ENCODE measurements around the gene ZCCHC2. TPM values are rescaled to one million over a fixed set of nuclear protein-coding genes. Genes with fewer than 3 reads are reported as not detected.

Gene ZCCHC2
- 10 to 100 TPM; 12.9 to 16.8 TPM for total RNA-seq

GRCh38 chr18:62522504-62523254 lies at the start of gene ZCCHC2:
Gene ZCCHC2, plus strand, starts transcription at chr18:62523025. Its CDS starts 400 bp downstream, at chr18:62523425.
- Histone ChIP-seq H3K4me1 (peaks cover 0 to 22% of the 10 kb centered on the region in 2 donors), H3K4me3 (peak within 1 kb of the TSS; percentile 80 to 86), H3K27me3 (no peaks in the 10 kb centered on the region), H3K9me3 (no peaks in the 10 kb centered on the region), H3K27ac (peak within 1 kb of the TSS; percentile 99), H3K36me3 (no peaks in the 10 kb centered on the region)
- TF ChIP-seq, protein P1, sequence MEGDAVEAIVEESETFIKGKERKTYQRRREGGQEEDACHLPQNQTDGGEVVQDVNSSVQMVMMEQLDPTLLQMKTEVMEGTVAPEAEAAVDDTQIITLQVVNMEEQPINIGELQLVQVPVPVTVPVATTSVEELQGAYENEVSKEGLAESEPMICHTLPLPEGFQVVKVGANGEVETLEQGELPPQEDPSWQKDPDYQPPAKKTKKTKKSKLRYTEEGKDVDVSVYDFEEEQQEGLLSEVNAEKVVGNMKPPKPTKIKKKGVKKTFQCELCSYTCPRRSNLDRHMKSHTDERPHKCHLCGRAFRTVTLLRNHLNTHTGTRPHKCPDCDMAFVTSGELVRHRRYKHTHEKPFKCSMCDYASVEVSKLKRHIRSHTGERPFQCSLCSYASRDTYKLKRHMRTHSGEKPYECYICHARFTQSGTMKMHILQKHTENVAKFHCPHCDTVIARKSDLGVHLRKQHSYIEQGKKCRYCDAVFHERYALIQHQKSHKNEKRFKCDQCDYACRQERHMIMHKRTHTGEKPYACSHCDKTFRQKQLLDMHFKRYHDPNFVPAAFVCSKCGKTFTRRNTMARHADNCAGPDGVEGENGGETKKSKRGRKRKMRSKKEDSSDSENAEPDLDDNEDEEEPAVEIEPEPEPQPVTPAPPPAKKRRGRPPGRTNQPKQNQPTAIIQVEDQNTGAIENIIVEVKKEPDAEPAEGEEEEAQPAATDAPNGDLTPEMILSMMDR (IDR thresholded peaks at IDR 0.05) = no peak
- peak; percentile 98 for DNase-seq (ENCODE audit: low spot score)

DNA sequence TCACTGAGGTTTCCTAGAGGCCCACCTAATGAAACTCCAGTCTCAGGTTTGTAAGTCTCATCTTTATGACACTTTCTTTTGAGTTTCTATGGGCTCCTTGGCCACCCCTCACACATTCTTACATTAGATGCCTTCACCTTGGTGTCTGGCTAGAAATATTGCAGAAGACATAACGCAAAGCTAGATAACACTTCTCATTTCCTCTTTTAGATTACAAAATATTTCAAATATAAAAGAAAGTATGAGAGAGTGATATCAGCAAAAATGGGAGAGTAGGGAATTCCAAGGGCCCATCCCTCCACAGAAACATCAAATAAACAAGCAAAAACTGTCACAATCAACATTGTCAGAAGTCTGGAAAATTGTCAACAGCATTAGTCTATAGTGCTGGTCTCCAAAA lies 43.3 kb upstream of the ZCCHC2 start:
- no peaks in the 10 kb centered on the region for H3K4me1 ChIP-seq
- H3K9me3 ChIP-seq = peaks cover 0 to 25% of the 10 kb centered on the region in 2 donors
- H3K4me3 ChIP-seq = no peak overlapping the region
- TF ChIP-seq, protein P1 (IDR thresholded peaks at IDR 0.05) = no peak
- no peaks in the 10 kb centered on the region for H3K36me3 ChIP-seq
- no peak for DNase-seq (ENCODE audit: low spot score)
- no peaks in the 10 kb centered on the region for H3K27me3 ChIP-seq
- H3K27ac ChIP-seq = no peak overlapping the region

GRCh38 chr18:62480927-62481326 lies 41.9 kb upstream of the ZCCHC2 start:
- peaks cover 0 to 25% of the 10 kb centered on the region in 2 donors for H3K9me3 ChIP-seq
- no peak for DNase-seq (ENCODE audit: low spot score)
- TF ChIP-seq, protein P1 (IDR thresholded peaks at IDR 0.05) = no peak

DNA sequence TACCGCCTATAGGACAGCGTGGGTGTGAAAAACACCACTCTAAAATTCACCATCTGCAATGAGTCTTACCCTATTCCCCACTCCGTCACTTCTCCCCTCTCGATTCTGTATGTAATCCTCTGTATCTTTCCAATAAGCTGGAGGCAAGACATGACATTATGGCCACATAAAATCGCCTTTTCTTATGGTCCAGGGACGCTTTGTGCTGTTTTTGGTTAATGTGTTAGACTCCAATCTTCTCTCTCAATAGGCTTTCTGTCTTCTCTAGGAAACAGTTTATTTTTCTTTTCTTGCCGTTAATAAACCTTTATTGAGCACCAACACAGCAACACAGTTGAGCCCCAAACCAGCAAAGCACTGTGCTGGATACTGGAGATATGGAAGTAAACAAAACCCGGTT lies 37.9 kb upstream of the ZCCHC2 start:
- no peak for DNase-seq (ENCODE audit: low spot score)

More at GRCh38 chr18:62480927-62481326, 41.9 kb upstream of the ZCCHC2 start:
- H3K4me1 ChIP-seq = no peaks in the 10 kb centered on the region
- H3K4me3 ChIP-seq = no peak overlapping the region
- no peaks in the 10 kb centered on the region for H3K36me3 ChIP-seq
- no peaks in the 10 kb centered on the region for H3K27me3 ChIP-seq
- H3K27ac ChIP-seq = no peak overlapping the region

GRCh38 chr18:62485684-62486083 lies 37.1 kb upstream of the ZCCHC2 start:
- H3K4me3 ChIP-seq = no peak overlapping the region
- H3K9me3 ChIP-seq = peaks cover 0 to 10% of the 10 kb centered on the region in 2 donors
- no peaks in the 10 kb centered on the region for H3K4me1 ChIP-seq
- no peaks in the 10 kb centered on the region for H3K36me3 ChIP-seq
- no peak for DNase-seq (ENCODE audit: low spot score)
- H3K27me3 ChIP-seq = no peaks in the 10 kb centered on the region
- H3K27ac ChIP-seq = no peak overlapping the region
- TF ChIP-seq, protein P1 (IDR thresholded peaks at IDR 0.05) = no peak

More for the DNA sequence above, 37.9 kb upstream of the ZCCHC2 start:
- TF ChIP-seq, protein P1 (IDR thresholded peaks at IDR 0.05) = no peak
- Histone ChIP-seq H3K4me1 (no peaks in the 10 kb centered on the region), H3K27ac (no peak overlapping the region), H3K4me3 (no peak overlapping the region), H3K9me3 (peaks cover 0 to 17% of the 10 kb centered on the region in 2 donors), H3K36me3 (no peaks in the 10 kb centered on the region), H3K27me3 (no peaks in the 10 kb centered on the region)

Measured in right atrium auricular region (tissue), 2 donors.